GM19468 (cell line): Measurements from ENCODE around the gene PPL.

Source experiments
- ATAC-seq: cut with Tn5 transposase; IDR thresholded peaks from one replicate; pipeline ENCODE4 v1.9.1; 2021; ENCODE audit warnings: mild to moderate bottlenecking, moderate library complexity, moderate number of reproducible peaks; ENCODE audit not compliant: unreplicated experiment; ENCODE audit errors: extremely low read depth

Gene PPL

DNA sequence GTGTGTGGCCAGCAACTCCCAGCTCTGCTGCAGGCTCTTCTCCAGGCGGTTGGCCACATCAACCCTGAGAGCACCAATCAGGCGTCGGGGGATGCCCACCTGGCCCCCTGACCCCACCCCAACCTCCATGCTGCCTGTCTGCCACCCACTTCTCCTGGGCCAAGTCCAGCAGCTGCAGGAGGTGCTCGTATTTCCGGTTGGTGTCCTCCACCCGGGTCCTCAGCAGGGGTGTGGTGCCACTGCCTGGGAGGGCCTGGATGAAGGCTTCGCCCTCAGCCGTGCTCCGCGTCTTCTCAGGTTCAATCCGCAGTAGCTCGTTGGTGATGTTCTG, 45.1 kb downstream of the PPL start:
- no peak for ATAC-seq

GRCh38 chr16:4891097-4891885, 45.7 kb downstream of the PPL start:
- no peak for ATAC-seq

DNA sequence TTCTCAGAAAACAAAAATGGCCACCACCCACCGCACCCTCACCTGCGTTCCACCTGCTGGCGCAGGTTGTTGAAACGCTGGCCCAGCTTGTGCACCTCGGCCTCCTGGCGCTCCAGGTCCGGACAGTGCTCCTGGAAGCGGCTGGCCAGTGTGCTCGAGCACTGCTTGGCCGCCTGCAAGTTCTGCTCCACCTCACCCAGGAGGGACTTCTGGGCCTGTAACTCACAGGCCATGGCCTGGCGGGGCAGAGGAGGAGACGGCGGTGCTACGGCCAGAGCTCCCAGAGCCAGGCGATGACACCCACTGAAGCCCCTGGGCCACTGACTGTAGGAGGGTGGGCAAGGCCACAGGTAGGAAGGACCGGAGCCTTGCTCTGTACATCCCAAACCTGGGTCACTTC, 46.3 kb downstream of the PPL start:
- no peak for ATAC-seq

DNA sequence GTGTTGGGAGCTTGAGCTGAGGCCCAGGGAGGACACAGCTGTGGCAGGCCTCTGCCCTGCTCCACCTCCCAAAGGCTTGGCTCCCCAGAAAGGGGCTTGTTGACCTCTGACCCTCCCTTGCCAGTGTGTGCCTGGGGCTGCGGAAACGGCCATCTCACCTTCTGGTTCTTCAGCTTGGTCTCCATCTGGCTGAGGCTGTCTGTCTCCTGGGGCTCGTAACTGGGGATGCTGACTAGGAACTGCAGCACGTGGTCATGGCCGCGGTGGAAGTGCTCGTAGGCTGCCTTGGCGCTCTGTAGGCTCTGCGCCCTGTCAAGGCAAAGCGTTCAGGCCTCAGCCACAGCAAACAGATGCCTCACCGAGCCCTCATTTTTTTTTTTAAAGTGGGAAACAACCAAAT, 46.9 kb downstream of the PPL start:
- no peak for ATAC-seq

DNA sequence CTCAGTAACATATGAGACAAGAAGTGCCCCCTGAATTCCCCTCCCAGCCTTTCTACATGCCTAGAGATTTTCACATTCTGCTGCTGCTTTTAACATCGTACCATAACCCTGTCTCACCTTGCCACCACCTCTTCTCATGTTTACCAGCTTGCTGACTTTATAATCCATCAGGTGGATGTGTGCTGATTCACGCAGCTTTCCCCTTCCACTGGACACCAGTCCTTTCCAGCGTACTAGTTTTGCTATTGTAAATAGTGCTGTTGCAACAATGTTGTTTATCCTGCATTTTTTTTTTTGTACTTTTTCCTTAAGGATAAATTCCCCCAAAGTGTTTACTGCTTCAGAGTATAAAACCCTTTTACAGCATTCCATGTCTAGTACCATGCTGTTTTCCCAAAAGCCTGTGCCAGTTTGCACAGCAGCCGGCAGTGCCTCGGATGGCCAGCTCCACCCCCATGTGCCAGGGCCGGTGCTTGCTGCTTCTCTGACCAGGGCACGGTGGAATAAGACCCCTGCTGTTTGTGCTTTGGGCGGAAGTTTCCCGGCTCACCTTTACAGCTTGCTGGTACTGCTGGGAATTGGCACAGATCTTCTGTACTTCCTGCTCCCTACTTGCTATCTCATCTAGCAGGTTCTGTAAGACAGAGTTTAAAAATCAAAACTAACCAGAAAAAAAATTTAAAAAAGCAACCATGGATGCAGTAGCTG, 48.4 kb downstream of the PPL start:
- ATAC-seq: no peak

DNA sequence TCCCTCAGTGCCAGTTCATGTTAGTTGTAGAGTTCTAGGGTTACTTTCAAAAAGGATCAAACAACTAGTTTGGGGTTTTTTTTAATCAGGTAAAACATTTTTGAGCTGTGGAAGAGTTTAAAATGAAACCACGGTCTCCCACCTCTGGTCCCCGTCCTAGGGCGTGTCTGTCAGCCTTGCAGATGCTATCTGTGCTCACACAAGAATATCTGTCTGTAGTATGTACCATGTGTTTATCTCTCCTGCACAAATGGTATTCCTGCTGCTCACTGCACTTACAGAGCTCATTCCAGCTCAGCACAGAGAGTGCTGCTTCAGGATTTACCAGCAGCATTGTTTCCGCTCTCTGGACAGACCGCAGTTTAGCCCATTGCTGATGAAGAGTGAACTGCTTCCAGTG, 50.8 kb downstream of the PPL start:
- no peak for ATAC-seq

- ATAC-seq: no peak
Measured at GRCh38 chr16:4884972-4885874, 51.7 kb downstream of the PPL start.

DNA sequence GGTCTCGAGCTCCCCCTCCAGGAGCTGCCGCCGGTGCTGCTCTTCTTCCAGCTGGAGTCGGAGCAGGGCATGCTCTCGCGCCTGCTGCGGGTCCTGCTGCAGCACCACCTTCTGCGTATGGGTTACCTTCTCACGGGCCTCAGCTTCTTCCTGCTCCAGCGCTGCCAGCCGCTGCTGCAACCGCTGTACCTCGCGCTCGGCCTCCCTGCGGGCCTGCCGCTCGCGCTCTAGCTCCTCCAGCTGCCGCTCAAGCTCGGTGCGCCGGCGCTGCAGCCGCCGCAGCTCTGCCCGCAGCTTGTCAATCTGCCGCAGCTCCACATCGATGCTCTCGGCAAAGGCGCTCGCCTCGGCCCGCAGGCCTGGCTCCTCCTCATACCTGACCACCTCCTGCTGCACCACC, 52.7 kb downstream of the PPL start:
- no peak for ATAC-seq

DNA sequence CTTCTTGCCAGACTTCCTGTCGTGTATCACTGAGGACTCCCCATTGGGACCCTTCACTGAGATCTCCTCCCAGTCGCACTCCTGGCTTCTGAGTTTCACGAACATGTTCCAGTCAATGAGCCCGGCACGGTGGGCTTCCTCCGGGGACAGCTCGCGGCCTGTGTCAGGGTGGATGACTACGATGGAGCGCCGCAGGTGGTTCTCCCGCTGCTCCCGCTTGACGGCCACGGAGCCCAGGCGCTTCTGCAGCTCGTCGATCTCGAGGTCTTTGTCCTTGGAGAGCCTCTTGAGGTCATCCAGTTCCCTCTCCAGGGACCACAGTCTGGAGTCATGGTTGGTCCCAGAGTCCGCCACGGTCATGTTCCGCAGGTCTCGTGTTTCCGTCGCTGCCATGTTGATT, 53.4 kb downstream of the PPL start:
- ATAC-seq: no peak

DNA sequence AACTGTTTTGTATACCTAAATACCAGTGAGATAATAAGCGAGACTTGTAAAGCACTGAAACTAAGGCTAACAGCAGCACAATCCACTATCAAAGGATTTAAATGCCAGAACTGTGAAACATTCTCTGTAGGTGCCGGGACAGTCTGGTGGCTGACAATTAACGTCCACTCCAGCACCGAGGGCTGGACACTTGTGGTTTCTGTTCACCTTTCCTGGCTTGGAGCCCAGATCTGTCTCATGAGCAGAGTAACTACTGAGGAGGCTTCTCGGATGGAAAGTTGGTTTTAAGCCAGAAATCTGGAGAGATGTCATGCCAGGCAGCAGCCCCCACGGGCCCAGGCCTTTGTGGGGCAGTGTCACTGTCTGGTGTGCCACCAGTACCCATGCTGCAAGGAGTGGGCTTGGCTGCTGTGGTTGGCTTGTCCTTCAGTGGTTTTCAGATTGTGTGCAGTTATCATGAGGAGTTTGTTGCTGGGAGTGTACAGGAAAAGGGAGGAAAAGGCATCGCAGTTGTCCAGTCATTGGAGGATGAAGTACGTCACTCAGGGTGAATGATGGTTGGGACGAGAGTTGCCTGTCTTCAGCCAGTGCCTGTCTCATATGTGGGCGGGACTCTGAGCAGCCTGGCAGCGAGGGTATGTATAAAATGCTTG, 54.2 kb downstream of the PPL start:
- no peak for ATAC-seq

GRCh38 chr16:4882000-4882632, 54.8 kb downstream of the PPL start:
- no peak for ATAC-seq

- no peak for ATAC-seq
Measured at GRCh38 chr16:4880006-4880580, 56.9 kb downstream of the PPL start.

DNA sequence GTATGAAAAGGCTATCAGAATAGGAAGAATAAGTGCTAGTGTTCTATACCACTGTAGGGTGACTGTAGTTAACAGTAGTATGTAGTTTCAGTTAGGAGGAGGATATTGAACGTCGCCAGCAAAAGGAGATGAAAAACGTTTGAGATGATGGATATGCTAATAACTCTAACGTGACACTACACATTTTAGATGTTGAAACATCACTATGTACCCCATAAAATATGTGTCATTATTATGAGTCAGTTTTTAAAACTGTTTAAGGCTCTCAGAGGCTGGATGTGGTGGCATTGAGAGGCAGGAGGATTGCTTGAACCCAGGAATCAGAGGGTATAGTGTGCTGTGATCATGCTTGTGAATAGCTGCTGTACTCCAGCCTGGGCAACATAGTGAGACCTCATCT, 57.9 kb downstream of the PPL start:
- ATAC-seq: no peak

GRCh38 chr16:4877380-4877685, 59.6 kb downstream of the PPL start:
- ATAC-seq: no peak

DNA sequence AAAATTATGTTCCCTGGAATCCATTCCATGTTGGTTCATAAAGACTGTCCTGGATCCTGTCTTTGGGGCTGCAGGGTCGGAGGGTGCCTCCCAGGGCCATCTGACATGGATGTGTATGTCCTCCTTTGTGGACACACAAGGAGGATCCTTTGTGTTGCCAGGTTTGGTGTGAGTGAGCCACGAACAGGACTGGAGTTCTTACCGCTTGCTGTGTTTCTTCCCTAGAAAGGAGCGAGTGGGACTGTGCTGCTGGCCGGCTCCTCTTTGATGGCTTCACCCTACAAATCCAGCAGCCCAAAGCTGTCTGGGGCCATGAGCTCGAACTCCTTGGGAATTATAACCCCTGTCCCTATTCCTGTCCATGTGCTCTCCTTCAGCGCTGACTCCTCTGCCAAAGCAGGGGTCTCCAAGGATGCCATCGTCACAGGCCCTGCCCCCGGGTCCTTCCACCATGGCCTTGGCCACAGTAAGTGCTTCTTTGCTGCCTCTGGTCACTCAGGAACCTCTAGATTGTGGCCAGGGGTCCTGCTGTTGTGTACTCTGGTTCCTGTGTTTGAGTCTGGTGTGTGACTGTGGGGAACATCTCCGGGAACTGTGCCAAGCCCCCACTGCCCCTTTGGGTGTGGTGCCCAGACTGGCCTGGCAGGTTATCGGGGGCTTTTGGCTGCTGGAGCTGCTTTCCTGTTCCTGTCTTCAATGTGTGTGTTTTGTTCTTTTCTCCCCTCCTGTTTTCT, 60.1 kb downstream of the PPL start:
- ATAC-seq: no peak

DNA sequence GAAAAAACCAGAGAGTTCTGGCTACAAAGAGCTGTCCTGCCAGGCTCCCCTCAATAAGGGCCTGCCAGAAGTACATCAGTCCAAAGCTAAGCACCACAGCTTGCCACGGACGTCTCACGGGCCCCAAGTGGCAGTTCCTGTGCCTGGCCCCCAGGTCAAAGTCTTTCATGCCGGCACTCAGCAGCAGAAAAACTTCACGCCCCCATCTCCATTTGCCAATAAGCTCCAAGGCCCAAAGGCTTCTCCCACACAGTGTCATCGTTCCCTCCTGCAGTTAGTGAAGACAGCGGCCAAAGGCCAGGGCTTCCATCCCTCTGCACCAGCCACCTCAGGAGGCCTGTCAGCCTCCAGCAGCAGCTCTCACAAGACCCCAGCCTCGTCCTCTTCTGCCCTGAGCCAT, 62.3 kb downstream of the PPL start:
- ATAC-seq: no peak

- no peak for ATAC-seq
Measured at GRCh38 chr16:4873091-4873490, 63.9 kb downstream of the PPL start.

- ATAC-seq: no peak
Measured at GRCh38 chr16:4871071-4871470, 65.9 kb downstream of the PPL start.

DNA sequence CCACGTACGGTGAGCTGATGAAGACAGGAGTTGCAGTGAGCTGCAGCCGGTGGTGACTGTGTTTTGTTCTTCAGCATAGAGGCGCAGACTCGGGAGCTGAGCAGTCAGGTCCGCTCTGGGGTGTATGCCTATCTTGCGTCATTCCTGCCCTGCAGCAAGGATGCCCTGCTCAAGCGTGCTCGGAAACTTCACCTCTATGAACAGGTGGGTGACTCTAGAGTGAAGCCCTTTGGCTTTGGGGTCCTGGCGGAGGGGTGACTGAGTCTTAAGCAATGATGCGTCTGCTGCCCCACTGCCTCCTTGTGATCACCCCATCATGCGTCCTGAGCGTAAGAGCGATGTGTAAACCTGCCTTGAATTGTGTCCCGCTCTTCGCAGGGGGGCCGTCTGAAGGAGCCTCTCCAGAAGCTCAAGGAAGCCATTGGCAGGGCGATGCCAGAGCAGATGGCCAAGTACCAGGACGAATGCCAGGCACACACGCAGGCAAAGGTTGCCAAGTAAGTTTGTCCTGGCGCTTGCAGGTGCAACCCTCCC, 66.7 kb downstream of the PPL start:
- ATAC-seq: no peak
